GM19043 (cell line): ENCODE measurements around the gene ARPC4.
"Not testable (repeated sequence)": the region's sequence is repeated elsewhere in the genome, so short reads cannot be mapped to it uniquely, and the experiment has no call there.

Experiments
- ATAC-seq: cut with Tn5 transposase; IDR thresholded peaks from one replicate; pipeline ENCODE4 v1.9.1; 2021; ENCODE audit warnings: low read depth; ENCODE audit not compliant: unreplicated experiment

Gene ARPC4

GRCh38 chr3:9815986-9816385, 23.1 kb downstream of the ARPC4 start:
- ATAC-seq, result no peak

GRCh38 chr3:9817436-9817835, 24.6 kb downstream of the ARPC4 start:
- no peak for ATAC-seq

GRCh38 chr3:9818666-9819335, 25.9 kb downstream of the ARPC4 start:
- ATAC-seq, result no peak

GRCh38 chr3:9820543-9820942, 27.7 kb downstream of the ARPC4 start:
- no peak for ATAC-seq

GRCh38 chr3:9820946-9821345, 28.1 kb downstream of the ARPC4 start:
- no peak for ATAC-seq

- no peak for ATAC-seq
Observed at GRCh38 chr3:9825451-9826040, 32.7 kb downstream of the ARPC4 start.

- ATAC-seq, result no peak
Observed at GRCh38 chr3:9826815-9827573, 34.1 kb downstream of the ARPC4 start.

GRCh38 chr3:9828801-9829755, 36.2 kb downstream of the ARPC4 start:
- ATAC-seq, result no peak

- ATAC-seq, result no peak
Observed at GRCh38 chr3:9831253-9831652, 38.4 kb downstream of the ARPC4 start.

GRCh38 chr3:9833078-9833477, 40.2 kb downstream of the ARPC4 start:
- no peak for ATAC-seq

GRCh38 chr3:9834520-9835380, 41.9 kb downstream of the ARPC4 start:
- no peak for ATAC-seq

- no peak for ATAC-seq
Observed at GRCh38 chr3:9837701-9838582, 45.1 kb downstream of the ARPC4 start.

GRCh38 chr3:9838856-9839255, 46.0 kb downstream of the ARPC4 start:
- ATAC-seq, result no peak

GRCh38 chr3:9841015-9841414, 48.1 kb downstream of the ARPC4 start:
- ATAC-seq, result no peak

- ATAC-seq, result peak; percentile 99
Observed at GRCh38 chr3:9843715-9844438, 51.0 kb downstream of the ARPC4 start, which contains the start of gene RPUSD3. Gene RPUSD3 (minus strand): TSS chr3:9844008. CDS start chr3:9843990, 18 bp downstream.

- ATAC-seq, result no peak
Observed at GRCh38 chr3:9846231-9846630, 53.3 kb downstream of the ARPC4 start.

GRCh38 chr3:9846931-9847488, 54.1 kb downstream of the ARPC4 start:
- ATAC-seq, result no peak

GRCh38 chr3:9847870-9848269, 55.0 kb downstream of the ARPC4 start:
- ATAC-seq, result not testable (repeated sequence)
